Activated CD8-positive, alpha-beta memory T cell treated with anti-CD3 and anti-CD28 coated beads, Interleukin-2, amount 50 U/mL, for 24 hours (primary cell): ENCODE results near the gene ADGRA1.

ENCODE experiments used
- DNase-seq: peaks from one replicate; pipeline ENCODE4 v3.0.0-alpha.2; 2020; ENCODE audit errors: extremely low read depth

The ADGRA1 gene

DNA sequence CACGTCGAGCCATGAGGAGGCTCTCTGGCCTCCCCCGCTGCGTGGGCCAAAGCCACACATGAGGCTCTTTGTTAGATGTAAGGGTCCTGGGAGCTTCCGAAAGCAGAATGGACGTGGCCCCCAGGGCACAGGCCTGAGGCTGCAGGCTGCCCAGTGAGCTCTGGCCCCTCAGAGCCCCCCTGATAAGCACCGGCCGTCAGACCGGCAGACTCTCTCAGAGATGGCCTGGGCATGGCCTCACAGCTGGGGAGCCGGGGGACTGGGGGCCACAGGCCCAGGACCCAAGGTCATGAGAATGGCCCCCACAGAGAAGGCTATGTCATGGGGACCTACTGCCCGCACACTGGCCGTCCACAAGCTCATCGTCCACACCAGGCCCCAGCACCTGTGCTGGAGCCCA lies 31.7 kb upstream of the ADGRA1 start:
- no peak for DNase-seq

GRCh38 chr10:133056651-133057178 lies 31.0 kb upstream of the ADGRA1 start:
- DNase-seq = no peak

- DNase-seq = no peak
Measured at GRCh38 chr10:133058331-133059092, 29.2 kb upstream of the ADGRA1 start.

DNA sequence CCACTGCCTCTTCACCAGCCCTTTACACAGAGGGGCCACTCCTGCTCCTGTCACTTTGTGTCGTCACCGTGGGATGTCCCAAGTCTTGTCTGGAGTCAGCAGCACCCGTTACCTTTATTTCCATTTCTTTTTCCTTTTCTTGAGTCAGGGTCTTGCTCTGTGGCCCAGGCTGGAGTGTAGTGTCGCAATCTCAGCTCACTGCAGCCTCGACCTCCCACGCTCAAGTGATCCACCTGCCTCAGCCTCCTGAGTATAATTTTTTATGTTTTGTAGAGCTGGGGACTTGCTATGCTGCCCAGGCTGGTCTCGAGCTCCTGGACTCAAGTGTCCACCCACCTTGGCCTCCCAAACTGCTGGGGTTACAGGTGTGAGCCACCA lies 28.6 kb upstream of the ADGRA1 start:
- no peak for DNase-seq

DNA sequence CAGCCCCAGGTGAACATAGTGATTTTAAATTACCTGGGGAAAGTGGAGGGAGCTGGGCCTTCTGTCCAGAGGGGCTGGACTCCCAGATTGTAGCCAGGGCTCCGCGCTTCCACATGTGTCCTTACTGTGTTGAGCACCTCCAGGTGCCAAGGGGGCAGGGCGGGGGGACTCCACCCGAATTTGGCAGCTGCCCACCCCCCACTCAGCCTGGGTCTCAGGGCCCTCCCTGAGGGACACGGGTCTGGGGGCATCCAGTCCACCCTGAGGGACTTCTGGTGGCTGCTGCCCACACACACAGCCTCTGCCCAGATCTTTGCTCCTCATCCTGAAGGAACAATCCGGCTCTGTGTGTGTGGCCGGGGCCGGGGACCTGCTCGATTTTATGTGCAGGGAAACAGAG lies 28.2 kb upstream of the ADGRA1 start:
- no peak for DNase-seq

- no peak for DNase-seq
Measured at GRCh38 chr10:133060022-133060421, 27.7 kb upstream of the ADGRA1 start.

GRCh38 chr10:133060466-133060865 lies 27.3 kb upstream of the ADGRA1 start:
- no peak for DNase-seq

DNA sequence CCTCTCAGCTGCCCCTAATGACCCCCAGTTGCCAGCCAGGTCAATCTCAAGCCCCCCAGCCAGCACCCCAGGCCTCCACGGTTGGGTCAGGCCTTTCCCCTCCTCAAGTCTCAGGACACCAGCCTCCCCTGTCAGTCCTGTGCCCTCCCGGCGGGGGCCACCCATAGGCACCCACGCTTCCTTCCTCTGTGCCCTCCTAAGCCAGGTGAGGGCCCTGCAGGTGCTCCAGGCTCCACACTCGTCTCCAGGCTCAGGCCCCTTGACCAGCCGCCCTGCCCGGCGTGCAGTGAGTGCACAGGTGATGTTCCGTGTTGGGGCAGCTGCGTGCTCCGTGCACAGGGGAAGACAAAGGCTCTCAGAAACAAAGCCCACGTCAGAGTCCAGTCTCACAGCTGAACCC lies 26.8 kb upstream of the ADGRA1 start:
- no peak for DNase-seq

GRCh38 chr10:133061296-133062038 lies 26.3 kb upstream of the ADGRA1 start:
- DNase-seq = no peak

DNA sequence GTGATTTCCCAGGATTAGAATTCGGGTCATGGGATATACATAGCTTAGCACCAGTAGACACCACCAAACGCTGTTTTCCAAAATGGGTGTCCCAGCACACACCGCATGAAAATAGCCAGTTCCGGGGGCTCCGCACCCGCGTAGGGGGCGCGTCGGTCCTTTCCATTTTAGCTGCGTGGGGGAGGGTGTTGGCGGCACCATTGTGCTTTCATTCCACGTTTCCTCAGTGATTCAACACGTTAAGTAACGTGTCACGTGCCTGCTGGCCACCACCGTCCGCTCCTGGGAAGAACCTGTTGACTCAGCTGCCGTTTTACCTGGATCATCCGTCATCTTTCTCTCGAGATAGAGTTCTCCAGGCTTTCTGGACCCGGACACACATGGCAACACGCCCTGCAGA lies 25.6 kb upstream of the ADGRA1 start:
- DNase-seq = no peak

DNA sequence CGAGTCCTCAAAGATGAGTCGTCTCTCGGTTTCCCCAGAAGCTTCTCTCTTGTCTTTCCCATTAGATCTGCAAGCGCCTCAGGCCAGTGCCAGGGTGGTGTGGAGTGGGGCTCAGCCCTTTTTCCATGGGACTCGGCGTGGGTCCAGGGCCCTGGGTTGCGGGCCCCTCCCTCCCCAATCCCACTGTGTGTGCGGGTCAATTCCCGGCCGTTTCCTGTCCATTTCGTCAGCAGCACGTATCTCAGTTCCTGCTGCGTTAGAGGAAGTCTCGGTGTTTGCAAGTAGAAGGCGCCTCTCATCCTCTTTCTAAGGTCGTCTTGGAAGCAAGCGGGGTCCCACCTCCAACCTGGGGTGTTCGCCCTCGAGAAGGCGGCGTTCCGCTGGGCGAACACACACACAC lies 25.1 kb upstream of the ADGRA1 start:
- DNase-seq = no peak

GRCh38 chr10:133067149-133068105 lies 20.3 kb upstream of the ADGRA1 start:
- DNase-seq = no peak

DNA sequence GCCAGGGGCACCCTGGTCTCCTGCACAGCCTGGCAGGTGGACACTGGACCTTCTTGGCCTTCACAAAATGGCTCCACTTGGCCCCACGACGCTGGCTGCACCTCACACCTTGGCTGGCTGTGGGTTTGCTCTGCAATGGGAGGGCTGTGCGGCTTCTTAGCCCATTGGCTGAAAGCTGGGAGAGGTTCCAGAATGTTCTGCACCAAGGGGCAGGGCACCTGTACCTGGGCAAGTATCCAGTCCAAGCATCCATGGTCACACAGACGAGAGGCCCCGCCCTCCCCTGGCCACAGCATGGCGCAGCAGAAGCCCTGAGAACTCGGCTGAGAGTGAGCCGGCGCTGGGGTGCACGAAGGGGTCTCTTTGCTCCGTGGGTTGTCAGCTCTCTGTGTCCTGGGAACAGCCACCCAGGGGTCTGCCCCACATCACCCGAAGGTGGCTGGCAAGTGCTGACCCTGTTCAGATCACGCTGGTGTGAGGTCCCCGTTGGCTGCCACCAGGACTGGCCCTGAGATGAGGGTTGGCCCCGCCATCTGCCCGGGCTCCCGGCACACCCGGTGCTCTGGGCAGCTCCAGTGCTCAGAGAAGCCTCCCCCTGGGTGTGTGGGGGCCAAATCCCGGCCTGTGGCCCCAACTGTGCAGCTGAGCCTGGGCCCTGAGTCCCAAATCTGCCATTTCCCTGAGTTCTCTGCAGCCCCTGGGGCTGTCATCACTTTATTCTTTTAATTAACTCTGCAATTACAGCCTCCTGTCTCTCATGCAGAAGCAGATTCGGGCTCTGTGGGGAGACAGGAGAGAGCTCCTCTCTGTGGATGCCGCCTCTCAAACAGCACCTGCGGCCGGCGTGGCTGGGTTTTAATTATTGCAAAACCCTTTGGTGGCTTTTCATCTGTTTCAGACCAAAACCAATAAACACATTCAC lies 19.4 kb upstream of the ADGRA1 start:
- no peak for DNase-seq

- no peak for DNase-seq
Measured at GRCh38 chr10:133069033-133069525, 18.6 kb upstream of the ADGRA1 start.

- no peak for DNase-seq
Measured at GRCh38 chr10:133070405-133070804, 17.3 kb upstream of the ADGRA1 start.

GRCh38 chr10:133070810-133071209 lies 16.9 kb upstream of the ADGRA1 start:
- DNase-seq = no peak

DNA sequence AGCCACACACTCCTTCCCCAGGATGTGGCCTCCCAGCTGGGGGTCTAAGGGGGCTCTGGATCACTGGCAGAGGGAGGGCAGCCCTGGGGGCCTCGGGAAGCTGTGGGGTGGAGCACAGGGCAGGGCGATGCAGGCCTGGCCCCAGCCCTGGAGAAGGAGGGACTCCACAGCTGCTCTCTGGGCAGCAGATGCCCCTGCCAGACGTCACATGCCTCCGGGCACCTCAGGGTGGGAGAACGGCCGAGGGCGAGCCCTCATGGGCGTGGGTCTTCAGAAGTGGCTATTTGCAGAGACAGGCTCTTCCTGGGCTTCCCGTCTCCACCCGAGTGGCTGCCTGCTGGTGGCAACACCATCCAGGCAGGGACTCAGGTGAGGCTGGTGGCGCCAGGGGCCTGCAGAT lies 16.0 kb upstream of the ADGRA1 start:
- no peak for DNase-seq

GRCh38 chr10:133072196-133072595 lies 15.5 kb upstream of the ADGRA1 start:
- DNase-seq = no peak

GRCh38 chr10:133072720-133073390 lies 14.9 kb upstream of the ADGRA1 start:
- no peak for DNase-seq
